ENCODE data around the gene TEDC1.

The TEDC1 gene

DNA sequence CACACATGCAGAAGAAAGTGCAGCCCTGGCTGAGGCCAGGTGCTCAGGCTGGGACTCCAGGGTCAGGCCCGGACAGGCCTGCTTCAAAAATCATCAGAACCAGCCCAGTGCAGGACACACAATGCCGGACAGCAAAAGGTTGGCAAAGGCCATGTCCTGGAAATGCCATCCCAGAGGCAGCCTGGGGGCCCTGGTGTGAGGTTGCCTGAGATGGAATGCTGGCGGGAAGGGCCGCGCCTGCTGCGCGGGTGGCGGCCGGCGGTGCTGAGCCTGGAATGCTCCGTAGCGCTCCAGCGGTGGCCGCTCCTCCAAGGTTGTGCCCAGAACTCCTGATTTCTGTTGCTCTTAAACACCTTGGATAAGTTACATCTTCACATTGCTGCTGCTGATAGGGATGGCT lies 38.1 kb upstream of the TEDC1 start:
- H3K4me3 ChIP-seq (replicated peaks; ENCODE audit: low read depth, low read length) = no peak overlapping the region
- TF ChIP-seq, protein P1, sequence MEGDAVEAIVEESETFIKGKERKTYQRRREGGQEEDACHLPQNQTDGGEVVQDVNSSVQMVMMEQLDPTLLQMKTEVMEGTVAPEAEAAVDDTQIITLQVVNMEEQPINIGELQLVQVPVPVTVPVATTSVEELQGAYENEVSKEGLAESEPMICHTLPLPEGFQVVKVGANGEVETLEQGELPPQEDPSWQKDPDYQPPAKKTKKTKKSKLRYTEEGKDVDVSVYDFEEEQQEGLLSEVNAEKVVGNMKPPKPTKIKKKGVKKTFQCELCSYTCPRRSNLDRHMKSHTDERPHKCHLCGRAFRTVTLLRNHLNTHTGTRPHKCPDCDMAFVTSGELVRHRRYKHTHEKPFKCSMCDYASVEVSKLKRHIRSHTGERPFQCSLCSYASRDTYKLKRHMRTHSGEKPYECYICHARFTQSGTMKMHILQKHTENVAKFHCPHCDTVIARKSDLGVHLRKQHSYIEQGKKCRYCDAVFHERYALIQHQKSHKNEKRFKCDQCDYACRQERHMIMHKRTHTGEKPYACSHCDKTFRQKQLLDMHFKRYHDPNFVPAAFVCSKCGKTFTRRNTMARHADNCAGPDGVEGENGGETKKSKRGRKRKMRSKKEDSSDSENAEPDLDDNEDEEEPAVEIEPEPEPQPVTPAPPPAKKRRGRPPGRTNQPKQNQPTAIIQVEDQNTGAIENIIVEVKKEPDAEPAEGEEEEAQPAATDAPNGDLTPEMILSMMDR (IDR thresholded peaks at IDR 0.05; ENCODE audit: low read length, missing control alignments) = no peak
- DNase-seq (ENCODE audit: low read depth) = no peak

DNA sequence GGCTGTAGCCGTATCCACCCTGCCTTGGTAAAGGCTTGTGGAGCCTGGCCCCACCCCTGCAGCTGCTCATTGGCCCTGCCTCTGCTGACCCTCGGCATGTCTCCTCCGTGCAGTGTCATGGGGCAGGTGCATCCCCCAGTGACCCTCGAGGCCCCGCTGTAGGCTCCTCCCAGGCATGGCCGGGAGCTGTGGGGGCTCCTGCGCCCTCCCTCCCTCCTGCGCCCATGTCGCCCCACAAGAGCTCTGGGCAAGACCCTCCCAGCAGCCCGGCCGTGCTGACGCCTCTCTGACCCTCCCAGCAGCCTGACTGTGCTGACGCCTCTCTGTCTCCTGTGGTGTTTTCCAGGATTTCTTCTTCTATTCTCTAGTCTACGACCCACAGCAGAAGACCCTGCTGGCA lies 37.2 kb upstream of the TEDC1 start:
- no peak overlapping the region for H3K4me3 ChIP-seq (replicated peaks; ENCODE audit: low read depth, low read length)
- TF ChIP-seq, protein P1 (IDR thresholded peaks at IDR 0.05; ENCODE audit: low read length, missing control alignments) = no peak
- no peak for DNase-seq (ENCODE audit: low read depth)

DNA sequence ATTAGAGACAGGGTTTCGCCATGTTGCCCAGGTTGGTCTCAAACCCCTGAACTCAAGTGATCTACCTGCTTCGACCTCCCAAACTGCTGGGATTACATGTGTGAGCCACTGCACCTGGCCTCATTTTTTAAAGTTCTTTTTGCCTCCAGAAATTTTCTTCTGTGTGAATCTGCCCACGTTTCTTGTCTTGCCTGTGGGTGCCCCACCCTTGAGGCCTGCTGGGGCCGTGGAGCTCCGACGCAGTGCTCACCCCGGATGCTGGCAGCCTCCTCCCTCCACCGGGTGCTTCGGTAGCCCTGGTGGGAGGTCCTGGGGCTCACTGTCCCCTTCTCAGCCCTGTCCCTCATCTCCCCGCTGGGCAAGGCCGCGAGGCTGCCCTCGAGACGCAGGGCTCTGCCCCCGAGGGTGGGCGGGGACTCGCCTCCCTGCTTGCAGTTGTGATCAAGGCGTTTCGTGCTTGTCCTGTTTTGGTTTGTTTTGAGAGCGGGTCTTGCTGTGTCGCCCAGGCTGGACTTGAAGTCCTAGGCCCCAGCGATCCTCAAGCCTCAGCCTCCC lies 35.9 kb upstream of the TEDC1 start:
- no peak overlapping the region for H3K4me3 ChIP-seq (replicated peaks; ENCODE audit: low read depth, low read length)
- TF ChIP-seq, protein P1 (IDR thresholded peaks at IDR 0.05; ENCODE audit: low read length, missing control alignments) = no peak
- DNase-seq (ENCODE audit: low read depth) = no peak

- no peak overlapping the region for H3K4me3 ChIP-seq (replicated peaks; ENCODE audit: low read depth, low read length)
- TF ChIP-seq, protein P1 (IDR thresholded peaks at IDR 0.05; ENCODE audit: low read length, missing control alignments) = no peak
- no peak for DNase-seq (ENCODE audit: low read depth)
Measured at GRCh38 chr14:105455766-105456660, 35.0 kb upstream of the TEDC1 start.

DNA sequence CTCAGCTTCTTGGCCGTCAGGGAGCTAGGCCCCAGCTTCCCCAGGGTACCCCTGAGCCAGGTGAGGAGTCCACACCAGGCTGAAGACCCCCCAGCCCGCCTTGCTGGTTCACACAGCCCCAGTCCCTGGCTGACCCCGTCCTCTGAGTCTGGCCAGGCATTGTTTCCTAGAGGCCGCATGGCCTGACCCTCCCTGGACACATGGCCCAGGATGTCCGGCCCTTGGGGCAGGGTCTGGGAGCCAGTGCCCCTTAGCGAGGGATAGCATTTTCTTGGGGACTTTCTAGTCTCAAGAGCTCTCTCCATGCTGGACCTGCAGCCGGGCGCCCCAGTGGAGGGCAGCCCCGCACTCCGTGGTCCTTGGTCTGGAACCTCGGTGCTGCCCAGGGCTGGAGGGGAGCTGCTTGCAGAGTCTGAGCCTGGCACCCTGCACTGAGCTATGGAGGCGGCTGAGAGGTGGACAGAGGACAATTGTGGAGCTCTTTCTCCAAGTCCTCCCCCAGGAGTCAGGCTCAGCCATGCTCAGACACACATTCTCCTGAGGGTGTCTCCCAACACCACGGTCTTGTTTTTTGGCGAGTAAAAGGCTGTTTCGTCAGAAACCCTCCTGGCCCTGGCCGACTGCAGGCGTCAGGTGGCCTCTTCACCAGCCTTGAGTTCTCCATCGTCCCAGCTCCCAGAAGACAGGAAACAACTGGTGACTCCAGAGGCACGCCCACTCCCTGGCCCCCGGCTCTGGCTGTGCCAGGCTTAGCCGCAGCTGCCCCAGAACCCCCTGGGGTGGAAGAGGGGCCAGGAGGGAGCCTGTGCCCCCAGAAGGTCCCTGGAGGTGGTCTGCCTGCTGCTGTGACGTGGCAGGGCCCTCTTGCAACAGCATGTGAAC lies 34.1 kb upstream of the TEDC1 start:
- no peak for DNase-seq (ENCODE audit: low read depth)
- H3K4me3 ChIP-seq (replicated peaks; ENCODE audit: low read depth, low read length) = no peak overlapping the region
- TF ChIP-seq, protein P1 (IDR thresholded peaks at IDR 0.05; ENCODE audit: low read length, missing control alignments) = no peak

DNA sequence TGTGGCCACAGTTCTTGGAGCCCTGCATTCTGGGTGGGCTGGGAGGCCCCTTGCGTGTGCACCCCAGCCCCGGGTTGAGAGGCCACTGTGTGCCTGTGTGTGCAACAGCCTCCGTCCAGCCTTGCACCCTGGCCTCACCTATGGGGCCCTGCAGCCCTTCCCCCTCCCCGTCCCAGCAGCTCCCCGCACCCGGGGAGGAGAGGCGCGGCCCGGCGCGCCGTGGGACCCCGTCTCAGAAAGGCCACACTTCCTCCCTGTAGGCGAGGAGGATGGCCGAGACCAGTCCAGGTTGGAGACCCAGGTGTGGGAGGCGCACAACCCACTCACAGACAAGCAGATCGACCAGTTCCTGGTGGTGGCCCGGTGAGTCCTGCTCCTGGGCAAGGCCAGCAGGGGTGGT lies 33.0 kb upstream of the TEDC1 start:
- no peak for DNase-seq (ENCODE audit: low read depth)
- H3K4me3 ChIP-seq (replicated peaks; ENCODE audit: low read depth, low read length) = no peak overlapping the region
- TF ChIP-seq, protein P1 (IDR thresholded peaks at IDR 0.05; ENCODE audit: low read length, missing control alignments) = no peak
